C1 segment of cervical spinal cord (tissue), 14 donors: ENCODE results near the gene HTR2C.
A peak's percentile ranks its signal among the peaks of the same experiment; 100 is the strongest.
"Not testable (repeated sequence)": the region's sequence is repeated elsewhere in the genome, so short reads cannot be mapped to it uniquely, and the experiment has no call there.

ENCODE experiments used
- DNase-seq, 14 donors: peaks; one replicate each; lab custom pipeline; 2025; lab: John Stamatoyannopoulos, UW

HTR2C gene

GRCh38 chrX:114583646-114584374, at the start of gene HTR2C:
HTR2C (plus strand) TSS chrX:114584086; CDS start chrX:114726937, 142,851 bp downstream.
- no peak for DNase-seq

- DNase-seq, result no peak
Observed at GRCh38 chrX:114580336-114580735, 3.5 kb upstream of the HTR2C start.

GRCh38 chrX:114581528-114582263, 2.2 kb upstream of the HTR2C start:
- no peak for DNase-seq

GRCh38 chrX:114582264-114582632, 1.6 kb upstream of the HTR2C start:
- no peak for DNase-seq

- no peak for DNase-seq
Observed at GRCh38 chrX:114582698-114583395, 1.0 kb upstream of the HTR2C start.

- DNase-seq, result peak in 1 of 14 donors; percentile 2
Observed at GRCh38 chrX:114584375-114584943, 573 bp downstream of the HTR2C start.

- DNase-seq, result no peak
Observed at GRCh38 chrX:114584983-114585842, 1.3 kb downstream of the HTR2C start.

- no peak for DNase-seq
Observed at GRCh38 chrX:114591121-114591520, 7.2 kb downstream of the HTR2C start.

- no peak for DNase-seq
Observed at GRCh38 chrX:114599305-114599704, 15.4 kb downstream of the HTR2C start.

- DNase-seq, result no peak
Observed at GRCh38 chrX:114599911-114600310, 16.0 kb downstream of the HTR2C start.

GRCh38 chrX:114606619-114607018, 22.7 kb downstream of the HTR2C start:
- not testable (repeated sequence) for DNase-seq

- DNase-seq, result peak in 2 of 14 donors; percentile 0 to 17
Observed at GRCh38 chrX:114611018-114611619, 27.2 kb downstream of the HTR2C start.

GRCh38 chrX:114615765-114616164, 31.9 kb downstream of the HTR2C start:
- DNase-seq, result no peak

- DNase-seq, result no peak
Observed at GRCh38 chrX:114619874-114620273, 36.0 kb downstream of the HTR2C start.

GRCh38 chrX:114626323-114626722, 42.4 kb downstream of the HTR2C start:
- no peak for DNase-seq

- DNase-seq, result no peak
Observed at GRCh38 chrX:114635986-114636385, 52.1 kb downstream of the HTR2C start.

- no peak for DNase-seq
Observed at GRCh38 chrX:114650351-114650750, 66.5 kb downstream of the HTR2C start.

- DNase-seq, result no peak
Observed at GRCh38 chrX:114675365-114675764, 91.5 kb downstream of the HTR2C start.

GRCh38 chrX:114700533-114700932, 116.6 kb downstream of the HTR2C start:
- not testable (repeated sequence) for DNase-seq

- no peak for DNase-seq
Observed at GRCh38 chrX:114709406-114709805, 125.5 kb downstream of the HTR2C start.

GRCh38 chrX:114710571-114710970, 126.7 kb downstream of the HTR2C start:
- DNase-seq, result no peak
